MM.1S (cell line): ENCODE measurements around the gene F2.

ENCODE experiments used
- DNase-seq: peaks from one replicate; pipeline ENCODE4 v3.0.0-alpha.2; 2015
- H2AFZ ChIP-seq: fragments of 300-600 bp; sonication (generic); 2 replicates; pipeline ENCODE4 v1.6.0; 2016; ENCODE audit warnings: antibody characterized with exemption, low read length
- H3F3A ChIP-seq: fragments of 300-600 bp; sonication (generic); 2 replicates; pipeline ENCODE4 v1.6.1; 2016; ENCODE audit warnings: mild to moderate bottlenecking, antibody characterized with exemption, low read length, moderate library complexity, mixed read lengths; ENCODE audit not compliant: insufficient read depth
- H3K27ac ChIP-seq: fragments of 300-600 bp; sonication (generic); 2 replicates; pipeline ENCODE4 v1.5.1; 2016; ENCODE audit warnings: mild to moderate bottlenecking, low read length
- H3K27me3 ChIP-seq: fragments of 300-600 bp; sonication (generic); replicated peaks from 2 replicates; pipeline ENCODE4 v1.6.0; 2016; ENCODE audit warnings: low read length; ENCODE audit not compliant: insufficient read depth
- H3K36me3 ChIP-seq: fragments of 300-600 bp; sonication (generic); replicated peaks from 2 replicates; pipeline ENCODE4 v1.6.1; 2016; ENCODE audit warnings: mild to moderate bottlenecking, low read length, mixed read lengths; ENCODE audit not compliant: insufficient read depth
- H3K4me1 ChIP-seq: fragments of 300-600 bp; sonication (generic); 2 replicates; pipeline ENCODE4 v1.6.1; 2016; ENCODE audit warnings: low read length, mixed read lengths
- H3K4me2 ChIP-seq: fragments of 300-600 bp; sonication (generic); 2 replicates; pipeline ENCODE4 v1.6.0; 2016; ENCODE audit warnings: low read depth, low read length
- H3K4me3 ChIP-seq: fragments of 300-600 bp; sonication (generic); 2 replicates; pipeline ENCODE4 v1.5.1; 2016; ENCODE audit warnings: low read length, mixed read lengths
- H3K79me2 ChIP-seq: fragments of 300-600 bp; sonication (generic); 2 replicates; pipeline ENCODE4 v1.6.1; 2016; ENCODE audit warnings: mixed run types, low read length, mixed read lengths
- H3K9ac ChIP-seq: fragments of 300-600 bp; sonication (generic); 2 replicates; pipeline ENCODE4 v1.6.1; 2016; ENCODE audit warnings: low read length, mixed read lengths
- H3K9me2 ChIP-seq: fragments of 300-600 bp; sonication (generic); replicated peaks from 2 replicates; pipeline ENCODE4 v1.6.1; 2016; ENCODE audit warnings: mild to moderate bottlenecking, low read length, mixed read lengths; ENCODE audit not compliant: insufficient read depth
- H3K9me3 ChIP-seq: fragments of 300-600 bp; sonication (generic); replicated peaks from 2 replicates; pipeline ENCODE4 v1.6.1; 2016; ENCODE audit warnings: mild to moderate bottlenecking, low read length, mixed read lengths; ENCODE audit not compliant: insufficient read depth
- H4K20me1 ChIP-seq: fragments of 300-600 bp; sonication (generic); 2 replicates; pipeline ENCODE4 v1.6.1; 2016; ENCODE audit warnings: mild to moderate bottlenecking, low read length, moderate library complexity, mixed read lengths; ENCODE audit not compliant: insufficient read depth
- CTCF ChIP-seq: fragments of 300-600 bp; sonication (generic); IDR thresholded peaks from 2 replicates; pipeline ENCODE4 v1.5.1; 2016; ENCODE audit warnings: antibody characterized with exemption, low read length, mixed read lengths
- EZH2 ChIP-seq: fragments of 300-600 bp; sonication (generic); optimal IDR thresholded peaks from 2 replicates; pipeline ENCODE3; 2017; ENCODE audit warnings: low read depth, mild to moderate bottlenecking, antibody characterized with exemption, low read length, mixed read lengths
- EZH2phosphoT487 ChIP-seq: fragments of 300-600 bp; sonication (generic); IDR thresholded peaks from 2 replicates; pipeline ENCODE4 v1.6.1; 2018; ENCODE audit warnings: antibody characterized with exemption, low read length

Gene F2

GRCh38 chr11:46722566-46723358 lies 3.7 kb downstream of the F2 start:
- Histone ChIP-seq H3F3A (no peaks in the 10 kb centered on the region), H2AFZ (no peak overlapping the region), H4K20me1 (no peaks in the 10 kb centered on the region), H3K4me1 (no peaks in the 10 kb centered on the region), H3K27ac (no peak overlapping the region), H3K9me3 (no peaks in the 10 kb centered on the region), H3K4me3 (no peak overlapping the region), H3K27me3 (no peaks in the 10 kb centered on the region), H3K79me2 (no peaks in the 10 kb centered on the region), H3K4me2 (no peak overlapping the region), H3K9me2 (no peaks in the 10 kb centered on the region), H3K36me3 (no peaks in the 10 kb centered on the region), H3K9ac (no peak overlapping the region)
- DNase-seq = no peak
- TF ChIP-seq CTCF (no peak), EZH2 (no peak), EZH2phosphoT487 (no peak)

- no peaks in the 10 kb centered on the region for H3K4me1 ChIP-seq
- no peaks in the 10 kb centered on the region for H3K9me3 ChIP-seq
- no peak for DNase-seq
- H3K27me3 ChIP-seq = no peaks in the 10 kb centered on the region
- H3K4me3 ChIP-seq = no peak overlapping the region
- no peaks in the 10 kb centered on the region for H3F3A ChIP-seq
- no peaks in the 10 kb centered on the region for H4K20me1 ChIP-seq
- H3K27ac ChIP-seq = no peak overlapping the region
- H3K36me3 ChIP-seq = no peaks in the 10 kb centered on the region
- TF ChIP-seq CTCF (no peak), EZH2 (no peak)
- no peak overlapping the region for H2AFZ ChIP-seq
- no peaks in the 10 kb centered on the region for H3K79me2 ChIP-seq
- no peak overlapping the region for H3K4me2 ChIP-seq
- H3K9me2 ChIP-seq = no peaks in the 10 kb centered on the region
- H3K9ac ChIP-seq = no peak overlapping the region
These were observed 4.3 kb downstream of the F2 start for GRCh38 chr11:46723359-46723680.

GRCh38 chr11:46724088-46724487 lies 5.1 kb downstream of the F2 start:
- Histone ChIP-seq H3K4me1 (no peaks in the 10 kb centered on the region), H3K4me3 (no peak overlapping the region), H3K27ac (no peak overlapping the region), H3K9me2 (no peaks in the 10 kb centered on the region), H3K36me3 (no peaks in the 10 kb centered on the region), H3K79me2 (no peaks in the 10 kb centered on the region), H4K20me1 (no peaks in the 10 kb centered on the region), H3K9me3 (no peaks in the 10 kb centered on the region), H3F3A (no peaks in the 10 kb centered on the region), H3K27me3 (no peaks in the 10 kb centered on the region), H2AFZ (no peak overlapping the region), H3K4me2 (no peak overlapping the region), H3K9ac (no peak overlapping the region)
- TF ChIP-seq CTCF (no peak), EZH2 (no peak), EZH2phosphoT487 (no peak)
- no peak for DNase-seq
